ENCODE data around the gene ZNF76. TPM values are rescaled to one million over a fixed set of nuclear protein-coding genes. Genes with fewer than 3 reads are reported as not detected.

ZNF76 gene
- total and polyA plus RNA-seq, 8 donors: 15.1 to 92.0 (median 25.3) TPM

GRCh38 chr6:35298625-35299140 is 39.1 kb downstream of the ZNF76 start:
- 70 to 86% (median 81%) methylated on average over 6 of the region's 6 CpGs for WGBS, 5 donors
- Histone ChIP-seq H3K36me3 (peaks cover 16 to 30% (median 23%) of the 10 kb centered on the region in 4 donors), H3K4me1 (peaks cover 18 to 68% (median 39%) of the 10 kb centered on the region in 4 donors), H3K27me3 (no peaks in the 10 kb centered on the region), H3K9me3 (no peaks in the 10 kb centered on the region), H3K27ac (peak overlapping the region in 4 of 5 donors; percentile 81 to 90 (median 83)), H3K4me3 (peak overlapping the region; percentile 47 to 56 (median 52))
- intact Hi-C loops (cut with DNase I; ENCODE audit: low total_unique reads): loop anchor here (5.0 kb wide), 1 partner anchor 154 kb away; the partner anchor contains the start of gene FANCE
- no peak for TF ChIP-seq CTCF (IDR thresholded peaks at IDR 0.05)
- no peak for TF ChIP-seq EP300 (IDR thresholded peaks at IDR 0.05)
- TF ChIP-seq POLR2AphosphoS5 (IDR thresholded peaks at IDR 0.05): no peak
- no peak for TF ChIP-seq POLR2A (IDR thresholded peaks at IDR 0.05)
- DNase-seq: no peak

- peak overlapping the region in 4 of 5 donors; percentile 16 to 90 (median 79) for H3K27ac ChIP-seq
- peaks cover 22 to 77% (median 42%) of the 10 kb centered on the region in 4 donors for H3K4me1 ChIP-seq
- H3K36me3 ChIP-seq: peaks cover 13 to 20% (median 15%) of the 10 kb centered on the region in 4 donors
- peak overlapping the region in 3 of 4 donors; percentile 2 to 52 (median 18) for H3K4me3 ChIP-seq
- DNase-seq: peak in 1 of 2 donors; percentile 63
- intact Hi-C loops (cut with DNase I; ENCODE audit: low total_unique reads): loop anchor here (5.0 kb wide), 1 partner anchor 153 kb away; the partner anchor contains the start of gene FANCE
- H3K27me3 ChIP-seq: no peaks in the 10 kb centered on the region
- no peaks in the 10 kb centered on the region for H3K9me3 ChIP-seq
- WGBS, 5 donors: 51 to 71% (median 60%) methylated on average over 4 of the region's 4 CpGs
- TF ChIP-seq EP300 (IDR thresholded peaks at IDR 0.05) (no peak), CTCF (IDR thresholded peaks at IDR 0.05) (no peak), POLR2AphosphoS5 (IDR thresholded peaks at IDR 0.05) (no peak), POLR2A (IDR thresholded peaks at IDR 0.05) (no peak)
These were observed 40.1 kb downstream of the ZNF76 start for GRCh38 chr6:35299674-35300073.

- Histone ChIP-seq H3K4me3 (no peak overlapping the region), H3K9me3 (no peaks in the 10 kb centered on the region), H3K27ac (peak overlapping the region in 4 of 5 donors; percentile 24 to 90 (median 79)), H3K27me3 (no peaks in the 10 kb centered on the region), H3K4me1 (peaks cover 22 to 77% (median 42%) of the 10 kb centered on the region in 4 donors), H3K36me3 (peaks cover 2 to 9% (median 3%) of the 10 kb centered on the region in 4 donors)
- no peak for DNase-seq
- intact Hi-C loops (cut with DNase I; ENCODE audit: low total_unique reads): no loop called here
- no peak for TF ChIP-seq POLR2AphosphoS5 (IDR thresholded peaks at IDR 0.05)
- TF ChIP-seq EP300 (IDR thresholded peaks at IDR 0.05): no peak
- no peak for TF ChIP-seq POLR2A (IDR thresholded peaks at IDR 0.05)
- TF ChIP-seq CTCF (IDR thresholded peaks at IDR 0.05): no peak
These were observed 41.3 kb downstream of the ZNF76 start for GRCh38 chr6:35300848-35301247.

GRCh38 chr6:35302604-35303241 is 43.2 kb downstream of the ZNF76 start:
- H3K27me3 ChIP-seq: no peaks in the 10 kb centered on the region
- H3K4me1 ChIP-seq: peaks cover 16 to 65% (median 32%) of the 10 kb centered on the region in 4 donors
- TF ChIP-seq EP300 (IDR thresholded peaks at IDR 0.05) (no peak), POLR2AphosphoS5 (IDR thresholded peaks at IDR 0.05) (peak in 1 of 3 donors; percentile 73), CTCF (IDR thresholded peaks at IDR 0.05) (no peak), POLR2A (IDR thresholded peaks at IDR 0.05) (no peak)
- H3K4me3 ChIP-seq: peak overlapping the region in 3 of 4 donors; percentile 9 to 16 (median 11)
- H3K27ac ChIP-seq: peak overlapping the region; percentile 10 to 90 (median 64)
- intact Hi-C loops (cut with DNase I; ENCODE audit: low total_unique reads): no loop called here
- WGBS, 5 donors: 23 to 36% (median 28%) methylated on average over 6 of the region's 6 CpGs
- H3K36me3 ChIP-seq: no peaks in the 10 kb centered on the region
- H3K9me3 ChIP-seq: no peaks in the 10 kb centered on the region
- peak; percentile 69 to 85 for DNase-seq

Measured in stomach (tissue), 9 donors.